Subcutaneous abdominal adipose tissue (tissue), 5 donors: Measurements from ENCODE around the gene LIFR.
A peak's percentile ranks its signal among the peaks of the same experiment; 100 is the strongest.

Source experiments
- H3K27ac ChIP-seq: one replicate; pipeline ENCODE4 v1.7.0; 2013; ENCODE audit warnings: low read depth, mild to moderate bottlenecking, inconsistent platforms, low read length, moderate library complexity
- H3K27me3 ChIP-seq, 5 donors: one replicate each; pipeline ENCODE4 v1.7.0; 2013; ENCODE audit warnings: low read length in 5 of 5, inconsistent platforms in 1 of 5; ENCODE audit not compliant: control insufficient read depth in 5 of 5, insufficient read depth in 4 of 5
- H3K36me3 ChIP-seq, 5 donors: one replicate each; pipeline ENCODE4 v1.7.0; 2013; ENCODE audit warnings: low read length in 5 of 5; ENCODE audit not compliant: control insufficient read depth in 5 of 5, insufficient read depth in 5 of 5
- H3K4me1 ChIP-seq, 5 donors: one replicate each; pipeline ENCODE4 v1.7.0; 2013; ENCODE audit warnings: low read length in 5 of 5, mild to moderate bottlenecking in 3 of 5, moderate library complexity in 1 of 5; ENCODE audit not compliant: control insufficient read depth in 5 of 5, insufficient read depth in 5 of 5
- H3K4me3 ChIP-seq, 5 donors: one replicate each; pipeline ENCODE4 v1.7.0; 2013; ENCODE audit warnings: low read length in 5 of 5, low read depth in 1 of 5
- H3K9ac ChIP-seq, 5 donors: one replicate each; pipeline ENCODE4 v1.7.0; 2013; ENCODE audit warnings: low read length in 5 of 5, mild to moderate bottlenecking in 4 of 5, moderate library complexity in 3 of 5
- H3K9me3 ChIP-seq, 5 donors: one replicate each; pipeline ENCODE4 v1.7.0; 2013; ENCODE audit warnings: low read length in 5 of 5; ENCODE audit not compliant: control insufficient read depth in 5 of 5
- donor health status: healthy.
- donor health status: healthy.
- donor health status: healthy.
- donor health status: healthy.
- donor health status: healthy.

The LIFR gene

GRCh38 chr5:38472541-38472940 is 83.9 kb downstream of the LIFR start:
- no peak overlapping the region for H3K4me3 ChIP-seq
- H3K27me3 ChIP-seq: no peaks in the 10 kb centered on the region
- H3K27ac ChIP-seq: no peak overlapping the region
- H3K9ac ChIP-seq: no peak overlapping the region
- no peaks in the 10 kb centered on the region for H3K36me3 ChIP-seq
- H3K9me3 ChIP-seq: no peaks in the 10 kb centered on the region
- peaks cover 15 to 32% (median 25%) of the 10 kb centered on the region in 5 donors for H3K4me1 ChIP-seq

- Histone ChIP-seq H3K9me3 (no peaks in the 10 kb centered on the region), H3K36me3 (no peaks in the 10 kb centered on the region), H3K4me3 (no peak overlapping the region), H3K27ac (no peak overlapping the region), H3K4me1 (peaks cover 18 to 40% (median 34%) of the 10 kb centered on the region in 5 donors), H3K9ac (no peak overlapping the region), H3K27me3 (no peaks in the 10 kb centered on the region)
Observed at GRCh38 chr5:38471709-38472108, 84.7 kb downstream of the LIFR start.

- no peaks in the 10 kb centered on the region for H3K27me3 ChIP-seq
- peaks cover 30 to 59% (median 53%) of the 10 kb centered on the region in 5 donors for H3K4me1 ChIP-seq
- peak overlapping the region in 3 of 5 donors; percentile 26 to 77 (median 71) for H3K9ac ChIP-seq
- peak overlapping the region; percentile 98 for H3K27ac ChIP-seq
- no peaks in the 10 kb centered on the region for H3K9me3 ChIP-seq
- peak overlapping the region in 4 of 5 donors; percentile 8 to 45 (median 26) for H3K4me3 ChIP-seq
- no peaks in the 10 kb centered on the region for H3K36me3 ChIP-seq
Observed at GRCh38 chr5:38469707-38470267, 86.7 kb downstream of the LIFR start.

- H3K9me3 ChIP-seq: no peaks in the 10 kb centered on the region
- peaks cover 32 to 66% (median 59%) of the 10 kb centered on the region in 5 donors for H3K4me1 ChIP-seq
- peak overlapping the region in 4 of 5 donors; percentile 26 to 83 (median 67) for H3K9ac ChIP-seq
- H3K4me3 ChIP-seq: peak overlapping the region in 4 of 5 donors; percentile 8 to 45 (median 26)
- no peaks in the 10 kb centered on the region for H3K27me3 ChIP-seq
- peak overlapping the region; percentile 98 for H3K27ac ChIP-seq
- H3K36me3 ChIP-seq: no peaks in the 10 kb centered on the region
Observed at GRCh38 chr5:38468978-38469706, 87.3 kb downstream of the LIFR start.

- peak overlapping the region; percentile 19 to 51 (median 34) for H3K4me3 ChIP-seq
- no peaks in the 10 kb centered on the region for H3K36me3 ChIP-seq
- H3K9ac ChIP-seq: peak overlapping the region; percentile 64 to 83 (median 68)
- H3K9me3 ChIP-seq: no peaks in the 10 kb centered on the region
- H3K27ac ChIP-seq: peak overlapping the region; percentile 98
- peaks cover 0 to 4% (median 0%) of the 10 kb centered on the region in 5 donors for H3K27me3 ChIP-seq
- H3K4me1 ChIP-seq: peaks cover 37 to 74% (median 68%) of the 10 kb centered on the region in 5 donors
Observed at GRCh38 chr5:38468202-38468673, 88.2 kb downstream of the LIFR start.

GRCh38 chr5:38467353-38468040 is 88.9 kb downstream of the LIFR start:
- H3K27ac ChIP-seq: peak overlapping the region; percentile 98
- H3K4me1 ChIP-seq: peaks cover 37 to 74% (median 71%) of the 10 kb centered on the region in 5 donors
- peak overlapping the region; percentile 66 to 83 (median 71) for H3K9ac ChIP-seq
- H3K4me3 ChIP-seq: peak overlapping the region; percentile 19 to 51 (median 34)
- H3K27me3 ChIP-seq: peaks cover 0 to 4% (median 0%) of the 10 kb centered on the region in 5 donors
- no peaks in the 10 kb centered on the region for H3K9me3 ChIP-seq
- H3K36me3 ChIP-seq: no peaks in the 10 kb centered on the region

- Histone ChIP-seq H3K9me3 (no peaks in the 10 kb centered on the region), H3K27ac (peak overlapping the region; percentile 98), H3K27me3 (peaks cover 0 to 4% (median 0%) of the 10 kb centered on the region in 5 donors), H3K36me3 (no peaks in the 10 kb centered on the region), H3K4me1 (peaks cover 37 to 74% (median 71%) of the 10 kb centered on the region in 5 donors), H3K4me3 (peak overlapping the region in 2 of 5 donors; percentile 19 to 51), H3K9ac (peak overlapping the region; percentile 56 to 83 (median 71))
Observed at GRCh38 chr5:38466424-38467189, 89.8 kb downstream of the LIFR start.

- Histone ChIP-seq H3K27me3 (peaks cover 0 to 4% (median 0%) of the 10 kb centered on the region in 5 donors), H3K27ac (peak overlapping the region; percentile 98), H3K36me3 (no peaks in the 10 kb centered on the region), H3K4me1 (peaks cover 37 to 74% (median 71%) of the 10 kb centered on the region in 5 donors), H3K4me3 (no peak overlapping the region), H3K9me3 (no peaks in the 10 kb centered on the region), H3K9ac (peak overlapping the region in 2 of 5 donors; percentile 12 to 16)
Observed at GRCh38 chr5:38465702-38466423, 90.6 kb downstream of the LIFR start.

GRCh38 chr5:38465061-38465460 is 91.4 kb downstream of the LIFR start:
- Histone ChIP-seq H3K27me3 (peaks cover 0 to 4% (median 0%) of the 10 kb centered on the region in 5 donors), H3K9ac (peak overlapping the region in 2 of 5 donors; percentile 23 to 54), H3K36me3 (no peaks in the 10 kb centered on the region), H3K27ac (peak overlapping the region; percentile 98), H3K4me1 (peaks cover 37 to 73% (median 71%) of the 10 kb centered on the region in 5 donors), H3K9me3 (no peaks in the 10 kb centered on the region), H3K4me3 (no peak overlapping the region)
